WI38 (cell line): Measurements from ENCODE around the gene PLCL1.

Experiments used
- H3K4me3 ChIP-seq: 2 replicates; pipeline ENCODE4 v1.5.1; 2011; ENCODE audit warnings: low read depth, mild to moderate bottlenecking, control low read depth, low read length
- CTCF ChIP-seq: IDR thresholded peaks from 2 replicates; pipeline ENCODE4 v1.5.1; 2012; ENCODE audit warnings: low read depth, mild to moderate bottlenecking, control low read depth, low read length

The PLCL1 gene

DNA sequence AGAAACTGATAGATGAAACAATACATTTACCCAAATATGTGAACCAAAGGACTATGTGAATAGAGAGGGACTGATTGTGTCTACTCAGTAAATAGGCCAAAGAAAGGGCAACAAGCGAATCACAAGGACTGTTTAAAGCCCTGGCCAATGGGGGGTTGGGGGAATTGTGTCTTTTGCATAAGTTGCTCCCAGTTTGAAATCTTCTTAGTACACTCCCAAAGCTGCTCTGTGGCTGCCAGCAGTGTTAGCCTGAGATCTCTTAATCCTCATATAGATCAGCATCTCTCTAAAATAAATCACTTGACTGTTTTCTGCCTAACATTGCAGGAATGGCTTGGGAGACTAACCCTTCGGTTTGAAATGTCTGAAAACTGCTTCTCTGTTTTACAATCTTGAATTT is 236.4 kb downstream of the PLCL1 start:
- H3K4me3 ChIP-seq, result no peak overlapping the region
- no peak for TF ChIP-seq CTCF

GRCh38 chr2:198042189-198042588 is 237.8 kb downstream of the PLCL1 start:
- no peak overlapping the region for H3K4me3 ChIP-seq
- no peak for TF ChIP-seq CTCF

DNA sequence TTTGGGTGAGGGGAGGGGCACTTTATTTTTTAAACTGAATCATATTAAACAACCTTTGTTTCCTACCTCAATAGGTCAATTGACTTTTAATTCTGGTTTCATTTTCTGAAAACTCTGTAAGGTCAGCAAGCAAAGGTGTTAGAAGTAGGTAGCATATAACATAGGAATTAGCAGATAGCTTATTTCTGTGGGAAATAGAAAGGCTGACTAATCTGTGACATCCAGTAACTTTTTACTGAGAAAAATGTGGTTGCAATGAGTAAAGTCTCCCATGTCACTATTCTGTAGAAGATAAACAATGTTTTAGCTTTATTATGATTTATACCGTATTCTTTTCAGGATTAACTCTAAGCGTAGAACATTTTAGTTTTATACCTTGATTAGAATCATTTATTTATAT is 240.4 kb downstream of the PLCL1 start:
- no peak overlapping the region for H3K4me3 ChIP-seq
- no peak for TF ChIP-seq CTCF

DNA sequence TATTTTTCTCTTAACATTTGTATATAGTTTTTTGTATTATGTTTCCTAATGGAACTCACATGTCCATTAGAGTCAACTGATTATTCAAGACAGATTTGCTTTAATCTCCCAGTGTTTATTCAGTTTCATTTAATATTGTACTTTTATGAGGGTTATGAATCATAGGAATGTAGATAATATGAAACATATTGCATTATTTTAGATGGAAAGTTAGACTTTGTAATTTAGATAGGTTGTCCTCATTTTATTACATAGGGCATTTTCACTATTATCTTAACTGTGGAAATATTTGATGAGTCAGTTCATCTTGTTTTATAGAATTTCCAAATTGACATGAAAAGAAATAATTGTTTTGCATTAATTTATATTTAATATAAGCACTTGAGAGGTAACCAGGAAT is 240.8 kb downstream of the PLCL1 start:
- no peak for TF ChIP-seq CTCF
- no peak overlapping the region for H3K4me3 ChIP-seq

GRCh38 chr2:198052741-198053140 is 248.3 kb downstream of the PLCL1 start:
- H3K4me3 ChIP-seq, result no peak overlapping the region
- no peak for TF ChIP-seq CTCF

DNA sequence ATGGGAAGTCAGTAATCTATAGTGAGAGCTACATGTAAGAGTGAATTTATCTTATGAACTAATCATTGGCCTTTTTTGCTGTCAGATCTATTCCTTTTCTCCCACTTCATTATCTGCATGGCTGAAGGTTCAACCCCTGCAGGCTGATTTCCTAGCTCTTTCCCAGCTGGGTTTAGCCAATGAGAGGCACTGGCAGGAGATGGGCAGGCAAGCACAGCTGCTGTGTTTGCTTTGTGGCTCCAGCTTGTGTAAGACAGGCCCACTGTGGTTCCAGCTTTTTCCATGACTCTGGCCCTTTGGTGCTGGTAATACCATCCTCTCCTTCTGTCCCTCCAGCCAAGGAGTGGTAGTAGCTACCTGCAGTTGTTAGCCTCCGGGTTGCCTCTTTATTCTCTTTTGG is 248.8 kb downstream of the PLCL1 start:
- TF ChIP-seq CTCF, result no peak
- H3K4me3 ChIP-seq, result no peak overlapping the region

- no peak overlapping the region for H3K4me3 ChIP-seq
- TF ChIP-seq CTCF, result no peak
Observed at GRCh38 chr2:198053776-198054175, 249.4 kb downstream of the PLCL1 start.
